GM03348 (cell line): ENCODE measurements around the gene ZNF275.
"Not testable (repeated sequence)": the region's sequence is repeated elsewhere in the genome, so short reads cannot be mapped to it uniquely, and the experiment has no call there.

Source experiments
- DNase-seq: peaks from one replicate; pipeline ENCODE4 v3.0.0; 2012; ENCODE audit warnings: low spot score

ZNF275 gene

DNA sequence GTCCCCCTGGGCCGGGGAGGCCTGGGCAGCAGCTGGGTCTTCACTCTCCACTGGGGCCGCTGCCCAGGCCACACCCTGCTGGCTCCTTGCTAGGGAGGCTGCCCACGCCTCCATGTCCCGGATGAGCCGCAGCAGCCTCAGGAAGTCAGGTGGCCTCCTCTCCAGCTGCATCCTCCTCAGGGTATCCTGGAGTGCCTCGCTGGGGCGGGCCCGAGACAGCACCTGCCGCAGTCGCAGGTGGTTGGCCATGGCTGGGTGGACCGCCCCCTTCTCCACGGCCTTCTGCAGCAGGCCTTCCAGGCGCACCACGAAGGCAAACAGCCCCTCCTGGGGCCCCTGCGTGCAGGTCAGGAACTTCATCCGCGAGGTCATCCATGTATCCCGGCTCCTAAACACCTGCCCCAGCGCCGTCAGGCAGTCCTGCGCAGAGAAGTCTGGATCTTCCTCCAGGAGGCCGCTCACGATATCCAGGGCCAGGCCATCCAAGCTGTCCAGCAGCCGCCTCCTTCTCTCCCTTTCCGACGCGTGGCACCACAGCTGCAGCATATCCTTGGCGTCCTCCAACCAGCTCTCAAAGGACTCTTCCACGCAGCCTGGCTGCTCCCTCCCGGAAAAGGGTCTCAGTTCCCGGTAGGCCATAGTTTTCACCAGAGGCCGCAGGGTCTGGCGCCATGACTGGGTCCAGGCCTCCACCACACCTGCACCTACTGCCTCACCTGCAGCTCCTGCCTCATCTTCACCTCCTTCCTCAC lies 14.5 kb upstream of the ZNF275 start:
- DNase-seq, result no peak

DNA sequence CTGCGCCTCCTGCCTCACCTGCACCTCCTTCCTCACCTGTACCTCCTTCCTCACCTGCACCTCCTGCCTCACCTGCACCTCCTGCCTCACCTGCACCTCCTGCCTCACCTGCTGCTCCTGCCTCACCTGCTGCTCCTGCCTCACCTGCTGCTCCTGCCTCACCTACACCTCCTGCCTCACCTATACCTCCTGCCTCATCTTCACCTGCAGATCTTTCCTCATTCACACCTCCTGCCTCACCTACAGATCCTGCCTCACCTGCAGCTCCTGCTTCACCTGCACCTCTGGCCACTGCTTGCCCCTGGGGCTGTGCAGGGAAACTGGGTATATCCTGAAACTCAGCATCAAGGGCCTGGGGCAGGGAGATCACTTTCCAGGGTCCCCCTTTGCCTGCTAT lies 13.9 kb upstream of the ZNF275 start:
- DNase-seq, result not testable (repeated sequence)

DNA sequence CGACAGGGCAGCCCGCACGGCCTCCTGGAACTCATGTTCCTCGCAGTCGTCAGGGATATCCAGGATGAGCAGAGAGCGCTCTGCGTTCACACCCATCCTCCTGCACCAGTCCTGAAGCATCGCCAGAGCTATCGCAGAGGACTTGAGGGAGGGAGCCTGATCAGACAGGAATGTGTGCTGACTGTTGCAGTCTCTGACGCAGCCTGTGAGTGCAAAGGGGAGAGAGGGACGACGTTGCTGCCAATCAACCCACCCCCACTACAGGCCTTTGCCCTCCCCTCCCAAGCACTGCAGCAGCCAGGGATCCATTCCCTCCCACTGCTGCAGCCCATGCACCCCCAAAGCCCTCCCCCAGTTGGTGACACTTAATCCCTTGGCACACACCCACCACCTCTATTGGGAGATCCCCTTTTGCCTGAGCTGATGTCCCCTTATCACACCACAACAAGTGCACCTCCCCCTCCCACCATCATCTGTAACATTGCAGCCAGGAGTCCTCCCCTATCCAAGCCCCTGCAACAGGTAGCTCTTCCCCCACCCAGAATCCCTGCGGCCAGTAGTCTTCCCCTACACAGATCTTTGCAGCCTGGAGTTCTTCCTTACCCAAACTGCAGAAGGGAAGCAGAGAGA lies 13.3 kb upstream of the ZNF275 start:
- no peak for DNase-seq

DNA sequence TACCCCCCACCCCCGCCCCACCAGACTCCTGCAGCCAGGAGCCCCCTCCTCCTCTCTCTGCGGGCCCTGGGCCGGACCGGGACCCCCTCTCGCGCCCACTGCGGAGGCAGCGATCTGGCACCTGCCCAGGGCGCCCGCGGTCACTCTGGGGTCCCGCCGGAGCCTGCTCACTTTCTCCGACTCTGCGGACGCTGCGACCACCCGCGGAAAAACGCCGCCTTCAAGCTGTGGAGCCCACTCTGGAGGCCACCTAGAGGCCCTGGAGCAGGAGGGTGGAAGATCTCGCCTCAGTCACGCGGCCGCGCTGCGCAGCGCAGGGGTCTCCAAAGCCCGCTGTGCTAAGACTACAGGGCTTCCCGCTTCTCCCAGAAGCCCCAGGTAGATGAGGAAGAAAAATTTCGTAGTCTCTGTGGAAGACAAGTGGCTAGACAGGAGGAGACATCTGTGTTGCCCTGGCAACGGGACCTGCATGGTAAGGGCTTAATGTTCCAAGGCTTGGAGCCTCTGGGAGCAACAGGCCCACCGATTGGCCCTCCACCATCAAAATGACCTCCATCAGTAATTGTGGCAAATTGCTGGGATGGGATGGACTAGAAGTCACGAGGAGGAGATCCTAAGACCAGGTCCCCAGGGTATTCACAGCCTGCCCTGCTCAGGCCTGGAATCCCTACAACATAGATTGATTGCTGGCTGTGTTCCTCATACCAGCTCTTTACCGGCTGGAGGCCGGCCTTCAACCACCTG lies 12.4 kb upstream of the ZNF275 start, which contains the start of gene PNMA6F:
TSS of gene PNMA6F (minus strand) at position 387 of the 744 bp plus-strand sequence. CDS start 1,093 bp downstream, outside the sequence.
- no peak for DNase-seq

DNA sequence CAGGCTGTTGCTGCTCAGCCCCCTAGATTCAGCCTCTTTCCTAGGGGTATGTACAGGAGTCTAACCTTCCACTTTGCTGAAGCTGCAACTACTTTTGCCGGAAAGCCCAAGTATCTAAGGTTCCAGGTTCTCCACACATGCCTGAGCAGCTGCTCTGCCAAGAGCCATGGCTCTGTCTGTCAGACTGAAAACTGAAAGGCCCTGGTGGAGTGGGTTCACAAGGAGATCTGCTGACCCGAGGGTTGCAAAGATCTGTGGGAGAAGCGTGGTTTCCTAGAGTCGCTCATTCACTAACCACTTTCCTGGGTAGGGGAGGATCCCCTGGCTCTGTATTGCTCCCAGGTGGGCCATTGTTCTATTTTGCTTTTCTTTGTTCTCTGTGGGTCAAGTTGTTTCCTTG lies 6.4 kb upstream of the ZNF275 start:
- no peak for DNase-seq

DNA sequence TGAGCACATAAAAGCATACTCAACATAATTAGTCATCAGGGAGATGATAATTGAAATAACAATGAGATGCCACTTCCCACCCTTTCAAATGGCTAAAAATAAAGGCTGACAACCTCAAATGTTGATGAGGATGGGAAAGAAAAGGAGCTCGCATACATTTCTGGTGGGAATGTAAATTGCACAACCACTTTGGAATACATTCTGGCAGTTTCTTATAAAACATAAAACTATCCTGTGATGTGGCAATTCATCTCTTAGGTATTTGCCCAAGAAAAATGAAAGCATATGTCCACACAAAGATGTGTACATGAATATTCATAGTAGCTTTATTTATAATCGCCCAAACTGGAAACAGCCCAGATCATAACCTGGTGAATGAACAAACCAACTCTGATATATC lies 687 bp upstream of the ZNF275 start:
- no peak for DNase-seq

DNA sequence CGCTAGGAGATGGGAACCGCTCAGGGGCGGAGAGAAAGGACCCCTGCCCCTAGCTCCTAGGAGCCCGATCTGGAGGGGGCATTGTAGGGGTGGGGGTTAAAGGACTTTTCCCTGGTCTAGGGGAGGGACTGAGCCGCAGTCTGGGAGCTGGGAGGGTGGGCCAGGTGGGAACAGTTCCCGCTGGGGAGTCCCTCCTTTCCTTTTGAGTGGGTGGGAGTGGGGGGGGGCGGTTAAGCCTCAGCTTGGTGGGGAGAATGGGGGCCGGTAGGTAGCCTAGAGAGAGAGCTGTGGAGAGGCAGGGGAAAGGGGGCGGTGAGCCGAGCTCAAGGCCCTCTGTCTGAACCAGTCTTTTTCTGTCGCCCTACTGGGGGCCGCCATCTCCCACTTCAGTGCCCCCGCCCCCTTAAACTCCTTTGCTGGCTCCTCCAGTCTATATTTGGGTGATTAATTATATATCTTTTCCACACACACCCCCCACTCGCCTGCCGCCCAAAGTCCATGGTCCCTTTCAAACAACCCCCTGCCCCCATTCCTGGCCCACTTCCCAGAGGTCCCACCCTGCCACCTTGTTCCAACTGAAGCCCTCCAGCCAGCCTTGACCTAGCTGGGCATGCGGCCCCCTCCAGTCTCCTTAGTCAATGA lies 822 bp downstream of the ZNF275 start:
- no peak for DNase-seq

DNA sequence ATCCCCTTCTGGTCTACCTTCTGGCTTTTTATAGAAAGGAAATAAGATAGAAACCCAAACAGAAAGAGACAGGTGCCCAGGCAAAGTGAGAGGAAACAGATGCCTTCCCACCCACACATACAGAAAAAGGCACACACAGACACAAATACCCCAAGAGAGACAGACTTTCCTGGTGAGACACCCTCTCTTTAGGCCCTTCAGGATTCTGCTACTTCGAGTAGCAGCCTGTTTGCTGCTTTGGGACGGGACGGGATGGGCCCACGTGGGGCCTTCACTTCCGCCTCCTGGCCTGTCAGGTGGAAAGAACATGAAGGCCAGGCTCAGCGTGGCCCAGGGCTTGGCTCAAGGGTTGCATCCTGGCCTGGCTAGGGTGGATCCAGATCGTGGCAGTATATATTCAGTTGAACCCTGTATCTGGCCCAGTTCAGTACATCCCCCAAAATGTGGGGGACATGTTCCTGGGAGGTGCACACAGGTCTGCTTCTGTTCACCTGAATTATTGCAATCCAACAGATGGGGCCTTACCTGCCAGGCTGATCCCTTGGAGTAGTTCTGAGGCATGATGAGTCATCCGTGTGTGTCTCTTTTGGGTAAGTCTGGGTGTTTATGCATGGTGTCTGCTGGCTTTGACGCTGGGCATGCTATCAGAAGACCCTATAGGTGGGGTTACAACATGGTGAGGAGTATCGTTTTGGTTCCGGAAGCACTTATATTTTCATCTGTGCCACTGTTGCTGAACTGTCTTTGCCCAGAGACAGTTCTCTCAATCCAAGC lies 2.4 kb downstream of the ZNF275 start:
- DNase-seq, result no peak

DNA sequence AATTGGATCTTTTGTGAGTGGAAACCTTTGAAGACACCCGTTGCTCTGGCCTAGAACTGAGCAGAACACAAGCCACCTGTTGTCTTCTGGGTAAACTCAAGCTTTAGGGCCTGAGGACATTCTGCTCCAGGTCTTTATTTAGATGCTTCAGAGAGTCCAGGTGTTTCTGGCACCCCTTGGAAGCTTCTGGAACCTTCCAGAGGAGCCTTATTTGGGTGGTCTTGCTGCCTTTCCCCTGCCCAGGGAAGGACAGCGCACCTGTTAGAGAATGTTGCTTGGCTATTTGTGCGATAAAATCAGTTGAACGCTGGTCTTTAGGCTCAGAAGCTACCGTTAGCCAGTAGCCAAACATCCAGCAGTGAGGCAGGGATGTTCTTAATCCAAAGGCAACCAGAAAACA lies 3.0 kb downstream of the ZNF275 start:
- no peak for DNase-seq

DNA sequence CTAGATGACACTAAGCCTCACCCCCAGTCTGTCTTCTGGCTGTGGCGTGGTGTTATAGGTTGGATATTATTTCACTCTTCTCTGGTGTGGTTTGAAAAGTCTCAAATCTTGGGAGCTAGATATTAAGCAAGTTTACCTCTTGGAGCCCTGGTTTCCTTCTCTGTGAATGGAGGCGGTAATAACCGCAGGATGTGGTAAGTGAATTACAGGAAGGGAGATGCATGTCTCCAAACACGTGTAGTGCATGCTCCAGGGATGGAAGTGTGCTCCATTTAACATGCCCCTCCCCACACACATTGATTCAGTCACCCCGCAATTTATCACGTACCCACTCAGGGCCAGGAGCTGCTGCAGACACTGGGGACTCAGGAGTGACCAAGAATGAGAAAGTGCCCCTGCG lies 4.9 kb downstream of the ZNF275 start:
- no peak for DNase-seq

DNA sequence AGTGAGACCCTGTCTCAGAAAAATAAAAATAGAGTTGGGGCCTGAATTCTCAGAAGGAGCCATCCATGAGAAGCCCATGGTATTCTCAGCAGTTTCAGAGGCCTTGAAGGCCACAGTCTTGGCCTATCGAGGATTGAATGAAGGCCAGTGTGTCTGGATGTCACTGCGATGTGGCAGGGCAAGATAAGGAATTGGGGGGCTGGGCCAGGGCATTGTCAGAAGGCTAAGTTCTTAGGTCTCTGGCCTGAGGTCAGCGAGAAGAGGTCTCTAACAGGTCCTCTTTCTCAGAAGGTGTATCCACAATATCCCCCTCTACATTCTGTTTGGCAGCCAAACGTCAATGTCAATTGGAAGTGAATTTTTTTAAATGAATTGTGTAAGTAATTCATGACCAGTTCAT lies 5.7 kb downstream of the ZNF275 start:
- DNase-seq, result no peak

DNA sequence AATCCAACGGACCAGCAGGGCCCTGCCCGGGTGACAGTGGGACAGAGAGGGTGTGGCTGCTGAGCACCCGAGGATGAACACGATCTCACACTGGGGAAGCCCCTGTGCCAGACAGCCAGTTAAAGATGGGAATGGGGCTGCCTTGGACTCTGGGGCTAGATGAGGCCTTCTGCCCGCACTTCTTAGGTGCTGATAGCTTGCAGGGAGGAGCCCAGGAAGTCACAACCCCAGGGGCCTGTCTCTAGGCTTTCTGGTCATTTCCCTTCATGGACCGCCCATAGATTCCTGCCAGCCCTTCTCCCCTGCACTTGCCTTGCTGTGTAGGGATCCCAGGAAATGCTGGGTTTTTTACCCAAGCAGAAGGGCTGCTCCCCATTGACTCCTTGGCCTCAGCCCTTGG lies 6.2 kb downstream of the ZNF275 start:
- no peak for DNase-seq

DNA sequence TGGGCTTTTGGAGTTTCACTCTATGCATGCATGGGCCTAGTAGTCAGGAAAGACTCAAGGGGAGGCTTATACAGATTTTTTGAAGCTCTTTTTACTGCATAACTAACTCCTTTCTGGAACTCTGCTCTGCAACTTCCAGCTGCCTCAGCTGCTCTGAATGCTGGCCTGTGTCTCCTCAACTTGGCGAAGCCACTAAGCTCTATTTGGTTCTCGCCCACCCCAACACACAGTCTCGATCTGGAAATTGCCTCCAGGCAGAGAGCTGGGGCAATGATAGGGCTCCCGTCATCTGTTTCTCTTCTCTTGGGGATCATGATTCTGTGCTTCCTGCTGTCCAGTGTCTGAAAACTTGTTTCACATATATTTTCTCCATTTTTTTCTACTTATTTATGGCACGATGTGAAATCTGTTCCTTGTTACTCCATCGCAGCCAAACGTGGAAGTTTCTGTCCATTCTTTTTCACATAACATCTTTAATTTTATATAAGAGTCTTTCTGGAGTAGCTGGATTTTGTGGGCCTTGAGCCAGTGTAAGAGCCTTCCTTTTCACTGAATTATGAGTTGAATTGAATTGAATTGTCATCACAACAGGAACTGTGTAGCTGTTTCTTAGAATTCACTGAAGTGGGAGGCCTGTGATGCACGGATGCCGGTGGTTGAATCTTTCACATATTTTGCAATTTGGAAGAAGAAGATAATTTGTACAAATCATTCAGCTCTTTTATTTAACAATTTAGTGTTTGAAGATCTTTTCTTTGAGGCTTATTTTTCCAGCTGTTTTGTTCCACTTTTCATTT lies 9.0 kb downstream of the ZNF275 start:
- DNase-seq, result no peak

DNA sequence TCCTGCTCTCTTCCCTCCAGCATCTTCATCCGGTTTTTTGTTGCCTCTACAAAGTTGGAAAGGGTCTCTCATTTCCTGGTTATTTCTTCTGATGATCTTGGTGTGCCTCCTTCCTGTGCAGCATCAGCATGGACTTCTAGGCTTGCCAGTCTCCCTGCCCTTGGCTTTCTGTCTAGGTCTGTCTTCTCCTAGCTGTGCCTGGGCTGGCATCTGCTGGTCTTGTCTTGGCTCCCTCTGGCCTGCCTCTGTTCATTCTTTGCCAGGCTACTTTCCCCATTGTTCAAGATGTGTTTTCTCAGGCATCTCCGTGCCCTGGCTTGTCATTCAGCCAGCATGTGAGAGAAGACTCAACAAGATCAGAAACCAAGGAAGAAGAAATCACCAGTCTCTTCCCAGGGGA lies 9.7 kb downstream of the ZNF275 start:
- DNase-seq, result no peak

DNA sequence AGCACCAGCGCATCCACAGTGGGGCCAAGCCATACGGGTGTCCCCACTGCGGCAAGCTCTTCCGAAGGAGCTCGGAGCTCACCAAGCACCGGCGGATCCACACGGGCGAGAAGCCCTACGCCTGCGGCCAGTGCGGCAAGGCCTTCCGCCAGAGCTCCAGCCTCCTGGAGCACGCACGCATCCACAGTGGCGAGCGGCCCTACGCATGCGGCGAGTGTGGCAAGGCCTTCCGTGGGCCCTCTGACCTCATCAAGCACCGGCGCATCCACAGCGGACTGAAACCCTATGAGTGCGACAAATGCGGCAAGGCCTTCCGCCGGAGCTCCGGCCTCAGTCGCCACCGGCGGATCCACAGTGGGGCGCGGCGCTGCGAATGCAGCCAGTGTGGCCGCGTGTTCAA lies 13.6 kb downstream of the ZNF275 start:
- DNase-seq, result no peak

DNA sequence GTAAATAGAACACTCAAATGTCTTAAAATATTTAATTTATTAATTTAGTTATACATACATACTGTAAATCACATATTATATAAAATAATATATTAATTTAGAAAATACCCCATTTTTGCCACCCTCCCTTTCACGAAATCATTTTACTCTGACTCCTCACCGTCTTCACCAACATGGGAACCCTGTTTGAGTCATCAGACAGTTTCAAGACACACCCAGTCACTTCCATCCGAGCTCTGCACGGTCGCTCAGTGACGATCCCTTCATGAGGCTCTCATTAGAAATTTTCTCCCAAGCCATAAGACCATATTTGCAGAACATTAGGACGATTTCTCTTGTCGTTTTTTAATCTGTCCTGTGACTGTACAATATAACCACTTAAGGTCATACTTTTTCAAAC lies 14.5 kb downstream of the ZNF275 start:
- DNase-seq, result no peak

DNA sequence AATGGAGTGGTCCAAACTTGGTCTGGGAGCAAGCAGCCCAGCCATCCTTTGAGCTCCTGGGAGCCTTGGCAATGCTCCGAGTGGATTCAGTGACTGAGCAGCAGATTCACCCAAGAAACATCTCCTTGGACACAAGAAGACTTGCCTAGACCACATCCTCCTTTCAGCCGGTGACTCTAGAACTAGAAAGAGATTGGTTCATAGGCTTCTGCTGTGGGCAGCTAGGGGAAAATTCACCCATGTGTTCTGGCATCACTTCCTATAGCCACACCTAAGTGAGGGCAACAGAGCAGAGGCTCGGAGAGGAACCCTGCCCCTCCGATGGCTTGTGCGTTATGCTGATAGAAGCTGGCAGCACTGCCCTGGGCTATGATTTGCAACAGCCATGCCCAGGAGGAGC lies 16.0 kb downstream of the ZNF275 start:
- no peak for DNase-seq

DNA sequence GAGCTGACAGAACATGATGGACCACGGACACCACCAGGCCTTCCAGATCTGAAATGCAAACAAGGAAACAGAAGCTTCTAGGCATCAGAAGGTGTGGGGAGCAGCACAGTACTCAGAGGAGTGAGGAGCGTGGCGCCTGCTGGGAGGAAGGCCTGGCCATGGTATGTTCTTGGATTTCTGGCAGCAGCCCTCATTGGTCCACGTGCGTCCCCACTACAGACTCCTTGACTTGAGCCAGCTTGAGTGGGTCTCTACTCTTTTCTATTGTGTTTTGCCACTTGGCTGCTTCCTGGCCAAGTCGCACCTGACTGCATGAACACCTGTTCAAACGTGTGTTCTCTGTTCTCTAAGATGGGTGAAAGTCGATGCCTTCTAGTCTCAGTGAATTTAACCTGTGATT lies 18.0 kb downstream of the ZNF275 start:
- no peak for DNase-seq

DNA sequence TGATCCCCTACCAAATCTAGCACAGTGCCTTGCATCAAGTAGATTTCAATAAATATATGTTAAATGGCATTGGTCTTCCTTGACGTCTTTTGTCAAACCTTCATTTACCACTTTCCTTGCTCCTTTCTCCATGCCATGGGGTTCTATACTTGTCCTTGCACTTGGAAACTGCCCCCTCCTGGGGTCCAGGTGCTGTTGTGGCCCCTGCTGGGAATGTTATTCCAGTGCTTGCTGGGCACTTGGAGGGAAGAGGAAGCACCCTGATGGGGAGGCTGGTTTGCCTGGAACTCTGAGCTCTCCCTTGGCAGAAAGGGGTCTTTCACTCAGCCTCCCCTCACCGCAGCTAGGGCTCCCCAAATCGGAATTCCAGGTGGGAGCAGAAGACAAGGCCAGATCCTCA lies 18.9 kb downstream of the ZNF275 start:
- DNase-seq, result no peak

DNA sequence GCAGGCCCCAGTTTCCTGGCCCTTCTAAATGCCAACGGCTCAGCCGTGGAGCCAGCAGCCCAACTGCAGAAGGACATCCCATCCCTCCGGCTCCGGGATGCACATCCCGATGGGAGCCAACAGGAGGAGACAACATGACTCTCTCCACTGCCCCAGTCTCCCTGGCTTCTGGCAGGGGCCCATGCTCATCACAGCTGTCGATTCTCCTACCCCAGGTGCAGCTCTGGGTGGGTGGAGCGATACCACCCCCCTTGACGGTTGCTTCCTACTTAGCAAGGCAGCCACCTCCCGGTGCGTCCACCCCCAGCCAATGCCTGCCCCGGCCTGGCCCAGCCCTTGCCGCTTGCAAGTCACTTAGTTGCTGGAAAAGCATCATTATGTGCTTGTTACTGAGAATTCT lies 19.5 kb downstream of the ZNF275 start:
- no peak for DNase-seq

DNA sequence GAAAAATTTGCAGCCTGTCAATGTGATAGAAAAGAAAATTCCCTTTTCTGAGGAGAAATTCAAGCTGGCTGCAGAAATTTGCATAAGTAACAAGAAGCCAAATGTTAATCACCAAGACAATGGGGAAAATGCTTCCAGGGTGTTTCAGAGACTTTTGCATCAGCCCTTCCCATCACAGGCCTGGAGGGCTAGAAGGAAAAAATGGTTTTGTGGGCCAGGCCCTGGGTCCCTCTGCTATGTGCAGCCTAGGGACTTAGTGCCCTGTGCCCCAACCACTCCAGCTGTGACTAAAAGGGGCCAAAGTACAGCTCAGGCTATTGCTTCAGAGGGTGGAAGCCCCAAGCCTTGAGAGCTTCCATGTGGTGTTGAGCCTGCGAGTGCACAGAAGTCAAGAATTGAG lies 23.9 kb downstream of the ZNF275 start:
- no peak for DNase-seq
